Stimulated activated CD8-positive, alpha-beta memory T cell treated with anti-CD3 and anti-CD28 coated beads, Interleukin-4, amount 100 ng/mL, for 24 hours (primary cell): Measurements from ENCODE around the gene WBP2NL.
"Not testable (repeated sequence)": the region's sequence is repeated elsewhere in the genome, so short reads cannot be mapped to it uniquely, and the experiment has no call there.

Experiments used
- DNase-seq: peaks from one replicate; pipeline ENCODE4 v3.0.0-alpha.2; 2020; ENCODE audit warnings: low read depth

WBP2NL gene

DNA sequence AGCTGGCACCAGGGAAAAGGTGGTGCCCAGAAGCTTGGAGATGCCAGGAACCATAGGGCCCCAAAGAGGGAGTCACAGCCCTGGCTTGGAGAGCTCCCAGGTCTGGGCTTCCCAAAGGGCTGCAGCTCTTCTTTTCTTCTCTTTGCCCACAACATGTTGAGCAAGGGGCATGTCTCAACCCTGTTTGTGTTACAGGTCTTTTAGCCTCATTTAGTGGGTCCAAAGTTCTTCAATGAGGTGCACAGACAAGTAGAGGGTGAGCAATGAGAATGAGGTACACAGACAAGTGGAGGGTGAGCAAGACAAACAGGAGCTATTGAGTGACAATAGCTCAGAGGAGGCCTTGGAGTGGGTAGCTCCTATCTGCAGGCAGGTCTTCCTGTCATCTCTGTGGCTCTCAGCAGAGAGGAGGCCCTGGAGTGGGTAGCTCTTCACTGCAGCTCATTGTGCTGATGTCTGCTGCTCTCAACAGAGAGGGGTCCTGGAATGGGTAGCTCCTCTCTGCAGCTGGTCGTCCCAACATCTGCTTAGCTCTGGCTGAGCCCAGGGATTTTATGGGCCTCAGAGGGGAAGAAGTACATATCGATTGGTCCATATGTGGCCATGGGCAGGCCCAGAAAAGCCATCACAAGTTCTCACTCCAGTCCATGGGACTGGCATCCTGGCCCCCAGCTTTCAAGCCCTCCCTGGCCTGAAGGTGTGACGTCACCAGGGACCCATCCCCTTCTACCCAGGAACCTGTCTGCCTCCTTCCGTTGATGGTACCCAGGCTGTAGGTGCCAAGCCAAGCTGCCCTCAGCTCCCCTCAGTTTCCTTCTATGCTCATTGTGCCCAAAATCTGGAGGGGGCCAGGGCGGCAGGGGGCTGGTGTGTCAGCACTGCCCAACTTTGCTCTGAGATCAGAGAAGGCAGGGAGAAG, 34.9 kb downstream of the WBP2NL start:
- no peak for DNase-seq

DNA sequence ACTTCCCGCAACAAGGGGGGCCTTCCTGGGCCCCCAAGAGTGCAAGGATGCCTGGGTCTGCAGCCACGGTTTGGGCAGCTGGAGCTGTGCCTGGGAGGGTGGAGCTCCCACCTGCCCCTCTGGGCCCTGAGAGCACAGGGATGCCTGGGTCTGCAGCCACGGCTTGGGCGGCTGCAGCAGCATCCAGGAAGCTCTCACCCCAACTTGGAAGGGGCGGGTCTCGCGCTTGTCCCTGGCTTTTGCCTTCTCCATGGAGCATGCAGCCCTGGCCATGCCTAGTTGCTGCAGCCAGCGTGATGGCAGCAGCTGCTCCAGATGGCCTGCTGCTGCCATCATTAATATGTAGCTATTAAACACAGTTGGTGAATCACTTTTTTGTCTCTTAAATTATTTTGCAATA, 36.7 kb downstream of the WBP2NL start:
- DNase-seq = no peak

DNA sequence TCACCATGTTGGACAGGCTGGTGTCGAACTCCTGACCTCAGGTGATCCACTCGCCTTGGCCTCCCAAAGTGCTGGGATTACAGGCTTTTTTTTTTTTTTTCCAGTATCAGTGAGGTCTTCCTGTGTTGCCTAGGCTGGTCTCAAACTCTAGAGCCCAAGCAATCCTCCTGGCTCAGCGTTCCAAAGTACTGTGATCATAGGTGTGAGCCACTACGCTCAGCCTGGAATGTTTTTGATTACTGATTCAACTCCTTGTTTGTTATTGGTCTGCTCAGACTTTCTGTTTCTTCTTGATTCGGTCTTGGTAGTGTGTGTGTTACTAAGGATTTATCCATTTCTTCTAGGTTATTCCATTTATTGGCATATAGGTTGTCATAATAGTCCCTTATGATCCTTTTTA, 40.7 kb downstream of the WBP2NL start:
- no peak for DNase-seq

DNA sequence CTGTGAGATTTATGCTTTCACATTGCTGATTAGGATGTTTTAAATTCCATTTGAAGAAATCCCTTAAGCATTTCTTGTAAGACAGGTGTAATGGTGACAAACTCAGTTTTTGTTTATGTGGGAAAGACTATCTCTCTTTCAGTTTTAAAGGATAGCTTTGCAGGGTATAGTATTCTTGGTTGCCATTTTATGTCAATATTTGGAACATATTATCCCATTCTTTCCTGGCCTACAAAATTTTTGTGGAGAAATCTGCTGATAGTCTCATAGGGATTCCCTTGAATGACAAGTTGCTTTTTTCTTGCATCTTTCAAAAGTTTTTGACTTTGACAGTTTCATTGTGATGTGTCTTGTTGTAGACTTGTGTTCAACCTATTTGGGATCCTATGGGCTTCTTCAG, 43.2 kb downstream of the WBP2NL start:
- no peak for DNase-seq

DNA sequence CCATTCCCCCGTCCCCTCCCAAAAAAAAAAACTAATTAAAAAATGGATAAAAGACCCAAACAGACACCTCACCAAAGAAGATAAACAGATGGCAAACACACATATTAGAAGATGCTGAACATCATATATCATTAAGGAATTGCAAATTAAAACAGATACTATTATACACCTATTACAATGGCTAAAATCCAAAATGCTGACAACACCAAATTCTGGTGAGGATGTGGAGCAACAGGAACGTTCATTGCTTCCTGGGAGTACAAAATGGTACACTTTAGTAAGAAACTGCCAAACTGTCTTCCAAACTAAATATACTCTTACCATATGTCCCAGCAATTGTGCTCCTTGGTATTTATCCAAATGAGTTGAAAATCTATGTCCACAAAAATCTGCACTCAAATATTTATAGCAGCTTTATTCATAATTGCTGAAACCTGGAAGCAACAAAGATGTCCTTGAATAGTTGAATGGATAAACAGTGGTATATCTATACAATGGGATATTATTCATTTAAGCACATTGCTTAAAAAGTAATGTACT, 52.1 kb downstream of the WBP2NL start:
- no peak for DNase-seq

DNA sequence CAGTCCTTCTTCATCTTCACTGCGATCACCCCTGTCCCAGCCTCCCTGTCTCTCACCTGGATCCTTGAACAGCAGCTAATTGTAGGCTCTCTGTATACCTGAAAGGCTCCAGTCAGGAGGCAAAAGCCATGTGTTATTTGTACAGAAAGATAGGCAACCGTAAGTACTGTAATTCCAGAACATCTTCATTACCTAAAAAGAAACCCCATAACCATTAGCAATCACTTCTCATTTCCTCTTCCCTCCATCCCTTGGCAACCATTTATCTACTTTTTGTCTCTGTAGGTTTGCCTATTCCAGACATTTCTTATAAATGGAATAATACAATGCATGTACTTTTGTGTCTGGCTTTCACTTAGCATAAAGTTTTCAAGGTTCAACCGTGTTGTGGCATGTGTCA, 54.2 kb downstream of the WBP2NL start:
- DNase-seq = no peak

DNA sequence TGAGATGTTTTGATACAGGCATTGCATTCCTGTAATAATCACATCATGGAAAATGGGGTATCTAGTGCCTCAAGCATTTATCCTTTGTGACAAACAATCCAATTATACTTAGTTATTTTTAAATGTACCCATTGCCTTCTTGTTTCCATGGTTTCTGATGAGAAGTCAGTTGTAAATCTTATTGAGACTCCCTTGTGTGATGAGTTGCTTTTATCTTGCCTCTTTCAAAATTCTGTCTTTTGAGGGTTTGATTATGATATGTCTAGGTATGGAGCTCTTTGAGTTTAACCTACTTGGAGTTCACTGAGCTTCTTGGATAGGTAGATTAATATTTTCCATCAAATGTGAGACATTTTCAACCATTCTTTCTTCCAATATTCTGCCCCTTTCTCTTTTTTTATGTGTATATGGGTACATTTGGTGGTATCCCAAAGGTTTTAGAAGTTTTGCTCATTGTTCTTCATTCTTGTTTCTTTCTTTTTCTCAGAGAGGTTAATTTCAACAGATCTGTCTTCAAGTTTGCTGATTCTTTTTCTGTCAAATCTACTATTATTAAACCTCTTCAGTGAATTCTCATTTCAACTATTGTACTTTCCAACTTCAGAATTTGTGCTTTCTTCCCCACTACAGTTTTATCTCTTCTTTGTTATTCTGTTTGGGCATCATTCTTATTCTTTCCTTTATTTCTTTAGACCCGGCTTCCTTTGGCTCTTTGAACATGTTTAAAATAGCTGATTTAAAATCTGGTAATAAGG, 58.3 kb downstream of the WBP2NL start:
- DNase-seq = no peak

DNA sequence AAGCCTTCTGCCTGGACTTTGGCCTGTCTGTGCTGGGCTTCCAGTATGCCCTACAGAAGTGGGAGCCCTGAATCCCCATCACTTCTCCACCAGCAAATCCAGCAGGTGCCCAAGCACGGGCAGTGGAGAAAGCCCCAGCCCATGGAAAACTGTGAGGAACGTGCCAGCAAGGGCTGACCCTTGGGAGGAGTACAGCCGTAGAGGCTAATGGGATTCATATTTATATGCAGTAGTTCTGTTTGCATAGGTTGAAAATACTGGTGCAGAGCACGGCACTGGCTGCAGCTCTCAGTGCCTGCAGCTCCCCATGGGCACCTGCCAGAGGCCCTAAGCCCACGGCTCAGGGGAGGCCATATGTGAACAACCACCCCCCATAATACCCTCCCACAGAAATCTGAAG, 61.9 kb downstream of the WBP2NL start:
- no peak for DNase-seq

DNA sequence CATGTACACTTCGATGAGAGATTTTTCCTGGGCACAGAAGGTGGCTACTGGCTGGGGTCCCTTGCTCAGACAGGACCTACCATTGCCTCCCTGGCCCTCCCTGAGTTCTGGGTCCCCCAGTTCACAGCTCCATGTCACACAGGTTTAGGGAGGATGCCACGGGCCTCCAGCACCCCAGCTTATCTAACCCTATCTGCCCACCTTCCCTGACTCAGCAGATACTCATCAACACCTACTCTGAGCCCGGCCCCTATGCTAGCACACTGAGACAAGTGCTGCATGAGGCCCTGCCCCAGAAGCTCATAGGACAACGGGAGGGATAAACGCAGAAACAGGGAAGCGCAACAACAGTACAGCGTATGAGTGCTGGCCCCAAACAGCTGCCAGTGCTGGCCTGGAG, 62.5 kb downstream of the WBP2NL start:
- DNase-seq = no peak

DNA sequence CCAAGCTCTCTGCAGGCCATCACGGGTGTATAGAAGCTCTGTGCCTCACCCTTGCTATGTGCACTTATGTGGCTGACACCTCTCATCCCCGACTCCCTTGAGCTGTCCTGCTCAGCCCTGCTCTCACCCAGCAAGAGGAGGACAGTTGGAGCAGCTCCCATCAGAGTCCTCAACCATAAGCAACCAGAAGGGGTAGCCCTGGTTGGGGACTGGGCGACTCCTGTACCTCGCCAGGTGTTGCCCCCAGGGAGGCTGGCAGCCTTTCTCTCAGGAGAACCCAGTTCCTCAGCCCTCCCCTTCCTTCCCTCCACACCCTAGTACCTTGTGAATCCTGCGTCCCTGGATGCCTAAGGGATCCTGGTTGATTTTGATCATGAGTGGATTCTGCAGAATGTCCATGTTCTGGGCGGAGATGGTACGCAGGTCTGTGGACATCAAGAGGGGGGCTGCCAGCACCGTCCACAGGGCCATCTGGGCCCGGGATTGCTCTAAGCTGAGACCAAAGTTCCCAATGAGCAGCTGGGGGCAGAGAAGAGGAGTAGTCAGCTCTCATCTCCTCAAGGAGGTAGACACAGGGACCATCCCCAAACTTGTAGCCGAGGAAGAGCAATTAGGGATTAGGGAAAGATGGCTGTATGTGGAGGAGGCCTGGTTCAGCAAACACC, 64.0 kb downstream of the WBP2NL start:
- no peak for DNase-seq

DNA sequence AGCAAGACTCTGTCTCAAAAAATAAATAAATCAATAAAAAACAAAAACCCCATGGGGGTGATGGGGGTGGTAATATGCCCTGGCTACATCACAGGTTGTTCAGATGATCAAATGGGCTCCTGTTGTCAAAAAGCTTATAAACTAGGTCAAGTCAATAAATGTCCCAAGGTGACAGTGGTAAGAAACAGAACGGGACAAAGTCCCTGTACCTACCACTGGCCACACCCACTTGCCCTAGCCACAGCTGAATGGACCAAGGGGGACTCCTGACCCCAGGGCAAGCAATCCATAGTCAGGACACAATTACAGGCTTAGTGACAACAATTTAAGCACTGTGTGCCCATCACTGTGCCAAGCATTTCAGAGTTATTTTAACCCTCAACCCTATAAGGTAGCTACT, 66.0 kb downstream of the WBP2NL start:
- DNase-seq = no peak

DNA sequence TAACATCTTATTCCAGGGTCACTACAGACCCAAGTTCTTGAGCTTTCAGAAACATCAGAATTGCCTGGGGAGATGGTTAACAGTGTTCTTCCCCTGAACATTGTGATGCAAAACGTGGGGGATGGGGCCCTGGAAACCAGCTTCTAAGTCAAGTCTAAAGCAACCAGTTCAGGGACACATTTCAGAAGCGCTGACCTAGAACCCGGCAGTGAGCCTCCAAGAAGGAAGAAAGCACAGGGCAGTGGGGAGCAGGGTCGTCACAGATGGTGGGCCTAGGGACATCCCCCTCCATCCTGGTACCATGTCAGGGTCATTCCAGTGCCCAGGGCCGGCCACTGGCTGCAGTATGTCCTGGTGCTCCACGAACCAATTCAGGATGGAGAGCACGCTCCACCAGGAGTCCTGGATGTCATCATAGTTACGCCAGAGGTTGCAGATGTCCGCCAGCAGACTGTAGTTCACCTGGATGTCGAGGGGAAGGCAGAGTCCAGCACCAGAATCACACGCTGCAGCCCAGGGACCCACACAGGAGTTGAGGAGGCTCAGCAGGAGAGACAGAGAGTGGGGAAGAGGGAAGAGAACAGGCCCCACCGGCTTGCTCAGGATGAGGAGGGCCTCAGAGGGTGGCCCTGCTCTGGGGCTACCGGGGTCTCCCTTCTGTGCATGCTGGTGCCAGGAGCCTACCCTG, 67.0 kb downstream of the WBP2NL start:
- no peak for DNase-seq

DNA sequence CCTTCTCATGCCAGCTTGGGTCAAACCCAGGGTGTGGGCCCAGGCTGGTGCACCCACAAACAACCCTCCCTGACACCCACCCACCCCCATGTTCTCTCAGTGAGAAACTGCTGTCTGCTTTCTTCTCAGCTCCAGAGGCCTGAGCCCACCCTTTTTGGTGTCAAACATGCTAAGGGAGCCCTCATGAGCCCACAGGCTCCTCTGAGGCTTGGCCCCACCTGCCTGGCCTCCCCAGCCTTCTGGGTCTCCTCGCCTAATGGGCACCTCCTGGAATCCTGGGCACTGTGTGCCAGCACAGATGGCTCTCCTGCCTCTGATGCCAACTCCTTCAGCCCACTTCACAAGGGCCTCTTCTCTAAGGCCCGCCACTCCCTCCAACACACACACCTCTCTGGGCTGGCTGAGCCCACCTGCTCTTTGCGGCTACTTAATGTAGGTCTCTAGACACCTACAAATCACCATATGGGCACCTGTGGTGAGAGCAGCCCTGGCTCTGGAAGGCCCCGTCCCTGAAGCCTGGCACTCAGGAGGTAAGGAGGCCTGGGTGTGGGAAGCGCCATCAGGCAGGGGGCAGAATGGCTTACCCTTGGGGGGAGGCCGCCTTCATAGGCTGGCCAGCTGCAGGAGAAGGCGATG, 67.7 kb downstream of the WBP2NL start:
- no peak for DNase-seq

DNA sequence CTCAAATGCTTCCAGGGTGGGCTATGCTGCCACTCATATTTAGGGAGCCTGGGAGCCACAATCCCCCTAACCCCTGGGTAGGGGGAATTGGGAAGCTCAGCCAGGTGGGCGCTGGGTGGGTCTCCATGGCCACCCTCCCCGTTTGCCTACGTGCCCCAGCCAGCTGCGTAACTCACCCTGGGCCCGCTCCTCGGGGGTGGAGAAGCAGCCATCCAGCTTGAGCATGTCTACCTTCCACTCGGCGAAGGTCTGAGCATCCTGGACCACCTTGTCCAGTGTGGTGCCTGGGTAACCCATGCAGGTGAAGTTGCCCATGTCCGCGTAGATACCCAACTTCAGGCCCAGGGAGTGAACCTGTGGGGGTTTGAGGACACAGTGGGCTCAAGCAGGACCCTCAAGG, 68.3 kb downstream of the WBP2NL start:
- no peak for DNase-seq

DNA sequence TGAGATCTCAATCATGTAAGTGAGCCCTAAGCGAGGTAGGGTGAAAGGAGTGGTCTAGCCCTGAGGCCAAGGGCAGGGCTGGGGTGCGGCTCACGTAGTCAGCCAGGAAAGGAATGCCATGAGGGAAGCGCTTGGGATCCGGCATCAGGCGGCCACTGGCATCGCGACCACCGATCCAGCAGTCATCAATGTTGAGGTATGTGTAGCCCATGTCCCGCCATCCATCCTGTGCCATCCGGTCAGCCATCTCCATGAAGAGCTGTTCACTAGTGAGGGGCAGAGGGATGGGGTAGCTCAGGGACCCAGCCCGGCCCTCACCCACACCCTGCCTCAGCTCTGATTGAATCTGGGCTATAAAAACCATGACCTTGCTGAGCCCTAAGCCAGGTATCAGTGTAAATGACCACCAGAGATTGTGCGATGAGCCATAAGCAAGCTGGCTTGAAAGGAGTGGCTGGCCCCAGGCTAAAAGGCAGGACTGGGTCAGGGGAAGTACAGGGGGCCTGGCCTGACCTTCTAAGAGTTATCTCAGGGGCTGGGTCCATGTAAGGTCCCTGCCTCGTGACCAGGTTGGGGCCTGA, 69.2 kb downstream of the WBP2NL start:
- no peak for DNase-seq

DNA sequence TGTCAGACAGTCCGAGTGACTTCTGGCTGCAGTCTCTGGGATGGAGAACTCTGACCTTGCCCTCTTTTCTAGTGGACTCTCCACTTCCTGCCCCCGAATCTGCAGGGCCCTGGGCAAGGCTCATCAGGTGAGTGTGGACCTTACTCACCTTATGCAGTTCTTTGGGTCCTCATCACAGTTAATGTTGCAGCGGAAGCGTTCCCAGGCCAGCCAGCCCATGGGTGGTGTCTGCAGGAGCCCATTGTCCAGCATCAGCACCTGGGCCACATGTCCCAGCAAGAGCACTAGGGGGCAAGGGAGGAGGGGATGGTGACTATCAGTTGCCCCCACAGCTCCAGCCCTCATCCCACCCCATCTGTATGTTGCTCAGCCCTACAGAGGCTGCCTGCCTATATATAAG, 69.7 kb downstream of the WBP2NL start:
- no peak for DNase-seq

DNA sequence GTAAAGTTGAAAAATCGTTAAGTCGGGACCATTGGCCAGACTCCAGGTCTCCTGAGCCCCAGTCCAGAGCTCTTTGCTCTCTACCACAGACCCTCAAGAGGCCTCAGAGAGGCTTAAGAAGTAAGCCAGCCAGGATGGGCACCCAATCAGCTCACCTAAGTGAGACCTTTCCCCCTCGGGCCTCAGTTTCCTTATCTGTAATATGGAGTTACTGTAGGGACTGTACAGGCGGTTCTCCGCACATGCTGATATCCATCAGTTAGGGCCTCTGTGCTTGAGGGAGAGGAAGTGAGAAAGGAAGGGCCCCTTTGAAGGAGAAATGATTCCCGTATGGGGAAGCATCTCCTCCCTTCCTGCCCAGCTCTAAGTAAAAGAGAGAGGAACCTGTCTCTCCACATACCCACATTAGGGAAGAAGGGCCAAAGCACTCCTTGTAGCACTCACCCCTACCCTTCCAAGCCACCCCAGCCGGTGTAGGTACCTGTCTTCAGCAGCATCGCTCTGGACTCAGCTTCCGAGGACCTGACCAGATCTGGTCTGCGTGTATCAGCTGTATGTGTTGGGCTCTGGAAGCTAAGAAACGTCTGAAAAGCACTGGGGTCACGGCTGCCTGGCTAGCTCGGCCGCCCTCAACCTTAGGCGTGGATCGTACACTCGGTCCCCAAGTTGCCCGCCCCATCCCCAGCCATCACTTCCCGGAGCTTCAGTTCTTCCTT, 71.4 kb downstream of the WBP2NL start:
- DNase-seq = no peak

DNA sequence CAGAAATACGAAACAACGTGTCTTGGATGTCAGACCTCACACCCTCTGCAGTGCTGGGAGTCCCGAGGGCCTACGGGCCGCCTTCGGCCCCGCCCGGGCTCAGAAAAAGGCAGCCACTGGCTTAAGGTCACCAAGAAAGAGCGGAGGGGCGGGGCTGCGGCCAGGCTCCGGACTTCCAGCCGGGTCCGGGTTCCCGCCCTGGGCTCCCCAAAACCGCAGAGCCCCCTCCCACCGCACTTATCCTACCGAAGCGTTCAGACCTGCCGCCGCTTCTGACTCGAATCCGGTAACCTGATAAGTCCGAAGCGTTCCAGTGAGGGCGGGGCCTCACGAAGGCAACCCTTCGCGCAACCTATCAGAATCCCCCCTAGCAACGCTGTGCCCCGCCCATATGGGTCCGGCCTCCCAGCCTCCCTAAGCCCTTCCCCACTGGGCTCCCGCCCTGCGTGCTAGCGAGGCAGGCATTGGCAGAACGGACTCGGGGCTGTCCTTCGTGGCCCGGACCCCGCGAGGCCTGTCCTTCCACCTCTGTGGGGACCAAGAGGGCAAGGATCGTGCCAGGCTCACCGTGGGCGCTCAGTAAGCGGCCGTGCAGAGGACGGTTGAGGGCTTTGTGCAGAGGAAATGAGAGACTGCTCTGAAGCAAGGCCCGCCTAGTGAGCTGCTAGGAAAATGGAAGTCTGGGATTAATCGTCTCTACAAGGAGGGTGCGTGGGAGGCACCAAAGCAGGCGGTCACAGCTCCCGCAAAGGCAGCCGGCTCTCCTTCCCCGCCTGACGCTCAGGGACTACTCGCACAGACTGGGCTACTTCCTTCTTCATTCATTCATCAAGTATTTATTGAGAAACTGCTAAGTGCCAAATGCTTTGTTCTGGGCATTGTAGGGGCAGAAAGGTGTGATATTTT, 72.2 kb downstream of the WBP2NL start, which contains the start of gene NAGA:
Gene NAGA (minus strand): TSS at position 296 of the 906 bp plus-strand sequence. CDS start 515 bp downstream, outside the sequence.
- DNase-seq = peak; percentile 82

DNA sequence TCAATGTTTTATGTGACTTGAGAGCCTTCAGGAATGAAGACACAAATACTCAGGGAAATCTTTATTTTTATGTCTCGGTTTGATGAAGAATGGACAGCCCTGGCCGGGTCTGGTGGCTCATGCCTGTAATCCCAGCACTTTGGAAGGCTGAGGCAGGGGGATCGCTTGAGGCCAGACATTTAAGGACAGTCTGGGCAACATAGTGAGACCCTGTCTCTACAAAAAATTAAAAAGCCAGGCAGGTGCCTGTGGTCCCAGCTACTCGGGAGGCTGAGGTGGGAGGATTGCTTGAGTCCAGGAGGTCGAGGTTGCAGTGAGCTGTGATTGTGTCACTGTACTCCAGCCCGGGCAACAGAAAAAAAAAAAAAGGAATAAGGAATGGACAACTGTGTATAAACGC, 72.9 kb downstream of the WBP2NL start:
- not testable (repeated sequence) for DNase-seq
